SU-DHL-6 (cell line): ENCODE data around the gene PHKB.

ENCODE experiments used
- EZH2phosphoT487 ChIP-seq: fragments of 200-600 bp; sonication (generic), shearing (Covaris generic); conservative IDR thresholded peaks from 2 replicates; pipeline ENCODE4 v1.6.1; 2018; ENCODE audit warnings: mild to moderate bottlenecking, antibody characterized with exemption, low read length, moderate library complexity, mixed read lengths
- TF ChIP-seq, protein P1 (sequence below): fragments of 200-600 bp; sonication (generic); IDR thresholded peaks from one replicate; pipeline ENCODE4 v1.5.1; 2017; ENCODE audit warnings: antibody characterized with exemption, mild to moderate bottlenecking, low read length, moderate library complexity; ENCODE audit not compliant: insufficient read depth, poor library complexity, severe bottlenecking

GRCh38 chr16:47426806-47427205, 34.3 kb upstream of the PHKB start:
- TF ChIP-seq, protein P1, sequence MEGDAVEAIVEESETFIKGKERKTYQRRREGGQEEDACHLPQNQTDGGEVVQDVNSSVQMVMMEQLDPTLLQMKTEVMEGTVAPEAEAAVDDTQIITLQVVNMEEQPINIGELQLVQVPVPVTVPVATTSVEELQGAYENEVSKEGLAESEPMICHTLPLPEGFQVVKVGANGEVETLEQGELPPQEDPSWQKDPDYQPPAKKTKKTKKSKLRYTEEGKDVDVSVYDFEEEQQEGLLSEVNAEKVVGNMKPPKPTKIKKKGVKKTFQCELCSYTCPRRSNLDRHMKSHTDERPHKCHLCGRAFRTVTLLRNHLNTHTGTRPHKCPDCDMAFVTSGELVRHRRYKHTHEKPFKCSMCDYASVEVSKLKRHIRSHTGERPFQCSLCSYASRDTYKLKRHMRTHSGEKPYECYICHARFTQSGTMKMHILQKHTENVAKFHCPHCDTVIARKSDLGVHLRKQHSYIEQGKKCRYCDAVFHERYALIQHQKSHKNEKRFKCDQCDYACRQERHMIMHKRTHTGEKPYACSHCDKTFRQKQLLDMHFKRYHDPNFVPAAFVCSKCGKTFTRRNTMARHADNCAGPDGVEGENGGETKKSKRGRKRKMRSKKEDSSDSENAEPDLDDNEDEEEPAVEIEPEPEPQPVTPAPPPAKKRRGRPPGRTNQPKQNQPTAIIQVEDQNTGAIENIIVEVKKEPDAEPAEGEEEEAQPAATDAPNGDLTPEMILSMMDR: no peak
- TF ChIP-seq EZH2phosphoT487: no peak
